Ascending aorta (tissue), 2 donors: ENCODE results near the gene FHOD3. TPM values are rescaled to one million over a fixed set of nuclear protein-coding genes. Genes with fewer than 3 reads are reported as not detected.

Source experiments
- DNase-seq, 2 donors: peaks; one replicate each; pipeline ENCODE4 v3.0.0-alpha.2; 2019; ENCODE audit warnings: low spot score in 2 of 2
- H3K27ac ChIP-seq, 2 donors: fragments of 200-600 bp; sonication (generic); one replicate each; pipeline ENCODE4 v1.5.1; 2016 to 2017; ENCODE audit warnings: mild to moderate bottlenecking in 1 of 2
- H3K27me3 ChIP-seq: fragments of 200-600 bp; sonication (generic); one replicate; pipeline ENCODE4 v1.5.1; 2017
- H3K36me3 ChIP-seq, 2 donors: fragments of 200-600 bp; sonication (generic); one replicate each; pipeline ENCODE4 v1.5.1; 2016
- H3K4me1 ChIP-seq, 2 donors: fragments of 200-600 bp; sonication (generic); one replicate each; pipeline ENCODE4 v1.5.1; 2016 to 2017; ENCODE audit warnings: mild to moderate bottlenecking in 1 of 2
- H3K4me3 ChIP-seq, 2 donors: fragments of 200-600 bp; sonication (generic); one replicate each; pipeline ENCODE4 v1.5.1; 2016 to 2017; ENCODE audit warnings: mild to moderate bottlenecking in 1 of 2
- H3K9me3 ChIP-seq, 2 donors: fragments of 200-600 bp; sonication (generic); one replicate each; pipeline ENCODE4 v1.5.1; 2016
- CTCF ChIP-seq, 3 experiments: fragments of 200-600 bp in 2 of 3; fragments of 450-650 bp in 1 of 3; sonication (generic) in 2 of 3; IDR thresholded peaks; one replicate each; pipeline ENCODE4 v1.5.1; 2016 to 2019; ENCODE audit warnings: antibody characterized with exemption in 3 of 3, mild to moderate bottlenecking in 1 of 3, moderate library complexity in 1 of 3
- intact Hi-C: fragments of 100-400 bp; cut with DNase I; formaldehyde crosslinking; loops from one replicate; pipeline ENCODE4 v1.15.1; 2023
- total RNA-seq: library from RNA; depleted of rRNA; stranded (reverse); fragments of >200 nt; gene quantifications from one replicate; pipeline ENCODE4 v1.1.0, GENCODE V29; 2016

FHOD3 gene
- total RNA-seq, 1 donor from 2014 or later: 12.7 TPM

GRCh38 chr18:36640021-36640952 lies 342.8 kb downstream of the FHOD3 start:
- Histone ChIP-seq H3K4me1 (peaks cover 0 to 2% of the 10 kb centered on the region in 2 donors), H3K4me3 (no peak overlapping the region), H3K9me3 (no peaks in the 10 kb centered on the region), H3K36me3 (no peaks in the 10 kb centered on the region), H3K27ac (peak overlapping the region in 1 of 2 donors; percentile 68), H3K27me3 (no peaks in the 10 kb centered on the region)
- intact Hi-C loops: no loop called here
- TF ChIP-seq CTCF (IDR thresholded peaks at IDR 0.05): no peak
- DNase-seq: no peak

- intact Hi-C loops: no loop called here
Measured at GRCh38 chr18:36643061-36643460, 345.5 kb downstream of the FHOD3 start.

GRCh38 chr18:36648803-36649202 lies 351.3 kb downstream of the FHOD3 start:
- Histone ChIP-seq H3K27me3 (no peaks in the 10 kb centered on the region), H3K4me3 (no peak overlapping the region), H3K9me3 (no peaks in the 10 kb centered on the region), H3K36me3 (no peaks in the 10 kb centered on the region), H3K27ac (no peak overlapping the region), H3K4me1 (no peaks in the 10 kb centered on the region)
- no peak for TF ChIP-seq CTCF (IDR thresholded peaks at IDR 0.05)
- intact Hi-C loops: no loop called here
- DNase-seq: no peak

More at GRCh38 chr18:36643061-36643460, 345.5 kb downstream of the FHOD3 start:
- Histone ChIP-seq H3K27me3 (no peaks in the 10 kb centered on the region), H3K36me3 (no peaks in the 10 kb centered on the region), H3K9me3 (no peaks in the 10 kb centered on the region), H3K4me3 (no peak overlapping the region), H3K4me1 (peaks cover 0 to 2% of the 10 kb centered on the region in 2 donors), H3K27ac (no peak overlapping the region)
- DNase-seq: no peak
- no peak for TF ChIP-seq CTCF (IDR thresholded peaks at IDR 0.05)

- H3K27me3 ChIP-seq: no peaks in the 10 kb centered on the region
- H3K36me3 ChIP-seq: no peaks in the 10 kb centered on the region
- TF ChIP-seq CTCF (IDR thresholded peaks at IDR 0.05): no peak
- intact Hi-C loops: no loop called here
- no peaks in the 10 kb centered on the region for H3K9me3 ChIP-seq
- no peak overlapping the region for H3K27ac ChIP-seq
- no peak overlapping the region for H3K4me3 ChIP-seq
- DNase-seq: no peak
- H3K4me1 ChIP-seq: no peaks in the 10 kb centered on the region
Measured at GRCh38 chr18:36649205-36649604, 351.7 kb downstream of the FHOD3 start.

- no peak for DNase-seq
- TF ChIP-seq CTCF (IDR thresholded peaks at IDR 0.05): no peak
- Histone ChIP-seq H3K27ac (no peak overlapping the region), H3K4me1 (peaks cover 0 to 5% of the 10 kb centered on the region in 2 donors), H3K9me3 (no peaks in the 10 kb centered on the region), H3K36me3 (no peaks in the 10 kb centered on the region), H3K4me3 (no peak overlapping the region), H3K27me3 (no peaks in the 10 kb centered on the region)
- intact Hi-C loops: no loop called here
Measured at GRCh38 chr18:36650266-36650665, 352.8 kb downstream of the FHOD3 start.
